Measurements from ENCODE around the gene PSMD12. TPM values are rescaled to one million over a fixed set of nuclear protein-coding genes. Genes with fewer than 3 reads are reported as not detected.

Gene PSMD12
- total and polyA plus RNA-seq, 9 of the 15 experiments (the other 6 are each of a cell fraction or from before 2014, with no cell fraction given), result 36.6 to 150 (median 65.5) TPM

DNA sequence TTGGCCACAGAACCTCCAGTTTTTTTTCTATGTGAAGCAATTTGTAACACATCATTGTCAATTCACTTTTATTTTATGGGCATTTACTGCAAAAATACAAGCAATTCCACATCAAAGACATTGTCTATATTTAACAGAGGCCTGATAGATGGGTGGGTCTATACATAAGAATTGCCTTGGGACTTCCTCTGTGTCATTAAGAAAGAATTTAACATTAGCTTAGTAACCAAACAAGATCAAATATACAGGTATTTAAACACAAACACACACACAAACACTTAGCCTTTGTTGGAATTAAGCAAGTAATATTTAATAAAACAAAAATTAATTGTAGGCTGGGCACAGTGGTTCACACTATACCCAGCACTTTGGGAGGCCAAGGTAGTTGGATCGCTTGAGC lies 6.4 kb upstream of the PSMD12 start (continued):
- TF ChIP-seq ZNF212 (CRISPR knock-in tag; IDR thresholded peaks at IDR 0.05) (no peak), SMARCA4 (IDR thresholded peaks at IDR 0.05) (no peak), ZNF175 (CRISPR knock-in tag; IDR thresholded peaks at IDR 0.05; ENCODE audit: low read depth) (no peak)

- intact Hi-C loops (cut with micrococcal nuclease), result no loop called here
- CTCF ChIA-PET (ENCODE audit: low intra/inter-chr PET ratio), result no interaction called here
- FAIRE-seq, result no peak
Observed at GRCh38 chr17:67369676-67370075, 3.3 kb upstream of the PSMD12 start.

More at GRCh38 chr17:67369676-67370075, 3.3 kb upstream of the PSMD12 start:
- Histone ChIP-seq H3K36me3 (ENCODE audit: control insufficient read depth, insufficient read depth, low read length) (peaks cover 5% of the 10 kb centered on the region; the same call in 2 of the 3 replicates), H2AFZ (ENCODE audit: low read depth, low read length) (no peak overlapping the region), H3K9ac (ENCODE audit: insufficient read depth in 1 of 2, low read depth in 2 of 2, low read length in 2 of 2) (no peak overlapping the region), H3K27ac (ENCODE audit: extremely low read depth, low read depth, low read length) (no peak overlapping the region), H3K4me2 (ENCODE audit: insufficient read depth, low read length) (no peak overlapping the region), H3K9me3 (replicated peaks; ENCODE audit: control insufficient read depth, insufficient read depth, low read depth, low read length) (no peaks in the 10 kb centered on the region), H3K4me1 (replicated peaks in 1 of 2; ENCODE audit: control insufficient read depth in 2 of 2, insufficient read depth in 2 of 2, low read length in 2 of 2) (peaks cover 8 to 27% of the 10 kb centered on the region in 2 experiments; a peak in 4 of 5 replicates), H3K27me3 (ENCODE audit: control insufficient read depth in 2 of 2, insufficient read depth in 2 of 2, low read length in 2 of 2) (no peaks in the 10 kb centered on the region), H3K9me1 (ENCODE audit: control insufficient read depth, insufficient read depth, low read length) (no peaks in the 10 kb centered on the region), H4K20me1 (replicated peaks; ENCODE audit: control insufficient read depth, insufficient read depth, low read length) (peaks cover 13% of the 10 kb centered on the region), H3K79me2 (ENCODE audit: control insufficient read depth, insufficient read depth, low read length) (peaks cover 18% of the 10 kb centered on the region), H3K4me3 (no peak overlapping the region)
- POLR2A ChIA-PET, result no interaction called here
- in situ Hi-C loops (cut with MboI), result no loop called here
- no TSS peak for BruUV-seq (replicated peaks)
- ATAC-seq, result no peak
- DNase-seq (ENCODE audit: extremely low read depth in 1 of 4, low spot score in 3 of 4), result no peak
- TF ChIP-seq TSHZ1 (CRISPR knock-in tag; IDR thresholded peaks at IDR 0.05) (no peak), RB1 (IDR thresholded peaks at IDR 0.05; ENCODE audit: low read depth) (no peak), FOXM1 (IDR thresholded peaks at IDR 0.05; ENCODE audit: low read depth) (no peak), FOXM1 (CRISPR knock-in tag; IDR thresholded peaks at IDR 0.05; ENCODE audit: low read depth) (no peak)

All from K562 (cell line).